NK-92 treated with Interleukin-12 subunit alpha and Interleukin-12 subunit beta, amount 100 ng/mL, for 24 hours (cell line): Measurements from ENCODE around the gene APOA4.

ENCODE experiments used
- DNase-seq: peaks from one replicate; lab custom pipeline; 2025; lab: John Stamatoyannopoulos, UW

The APOA4 gene

GRCh38 chr11:116823031-116823843 is at the start of gene APOA4:
Gene APOA4, minus strand, starts transcription at chr11:116823304. Its CDS starts 113 bp downstream, at chr11:116823191.
- DNase-seq: no peak

- no peak for DNase-seq
These were observed 48.1 kb upstream of the APOA4 start for GRCh38 chr11:116871248-116871647.

- no peak for DNase-seq
These were observed 47.0 kb upstream of the APOA4 start for GRCh38 chr11:116870054-116870453.

GRCh38 chr11:116869610-116870009 is 46.5 kb upstream of the APOA4 start:
- DNase-seq: no peak

GRCh38 chr11:116868066-116868465 is 45.0 kb upstream of the APOA4 start:
- DNase-seq: no peak

GRCh38 chr11:116867619-116868018 is 44.5 kb upstream of the APOA4 start:
- no peak for DNase-seq

GRCh38 chr11:116866804-116867455 is 43.8 kb upstream of the APOA4 start:
- no peak for DNase-seq

GRCh38 chr11:116865696-116866095 is 42.6 kb upstream of the APOA4 start:
- DNase-seq: no peak

- no peak for DNase-seq
These were observed 41.4 kb upstream of the APOA4 start for GRCh38 chr11:116864531-116864930.

GRCh38 chr11:116862951-116863350 is 39.8 kb upstream of the APOA4 start:
- no peak for DNase-seq

GRCh38 chr11:116862185-116862584 is 39.1 kb upstream of the APOA4 start:
- DNase-seq: no peak

GRCh38 chr11:116861539-116861938 is 38.4 kb upstream of the APOA4 start:
- DNase-seq: no peak

- DNase-seq: no peak
These were observed 37.2 kb upstream of the APOA4 start for GRCh38 chr11:116860303-116860702.

GRCh38 chr11:116859175-116859574 is 36.1 kb upstream of the APOA4 start:
- no peak for DNase-seq

- DNase-seq: no peak
These were observed 34.8 kb upstream of the APOA4 start for GRCh38 chr11:116857936-116858335.

GRCh38 chr11:116857316-116857715 is 34.2 kb upstream of the APOA4 start:
- DNase-seq: no peak

- no peak for DNase-seq
These were observed 33.3 kb upstream of the APOA4 start for GRCh38 chr11:116856423-116856822.

- no peak for DNase-seq
These were observed 32.3 kb upstream of the APOA4 start for GRCh38 chr11:116855413-116855812.

- DNase-seq: peak; percentile 30
These were observed 30.5 kb upstream of the APOA4 start for GRCh38 chr11:116853461-116854073.

GRCh38 chr11:116852261-116853031 is 29.3 kb upstream of the APOA4 start:
- DNase-seq: no peak

GRCh38 chr11:116851626-116852025 is 28.5 kb upstream of the APOA4 start:
- DNase-seq: peak; percentile 21

GRCh38 chr11:116849486-116849885 is 26.4 kb upstream of the APOA4 start:
- no peak for DNase-seq
